Activated naive CD4-positive, alpha-beta T cell treated with anti-CD3 and anti-CD28 coated beads for 36 hours (primary cell): ENCODE measurements around the gene NCBP3. TPM values are rescaled to one million over a fixed set of nuclear protein-coding genes. Genes with fewer than 3 reads are reported as not detected.
"Not testable (repeated sequence)": the region's sequence is repeated elsewhere in the genome, so short reads cannot be mapped to it uniquely, and the experiment has no call there.

ENCODE experiments used
- CTCF ChIA-PET: fragments of 350-600 bp; sonication (Branson Sonifier 250); formaldehyde crosslinking; loops from one replicate; lab custom pipeline; 2021; ENCODE audit warnings: antibody characterized with exemption; lab: Charles Lee
- DNase-seq: peaks from one replicate; pipeline ENCODE4 v3.0.0-alpha.2; 2020
- H3K27ac Mint-ChIP-seq: one replicate; pipeline ENCODE4 v1.8.0; 2021; ENCODE audit warnings: mild to moderate bottlenecking, mixed read lengths
- H3K27me3 Mint-ChIP-seq: one replicate; pipeline ENCODE4 v1.8.0; 2021; ENCODE audit warnings: low read depth, mixed read lengths
- H3K36me3 Mint-ChIP-seq: one replicate; pipeline ENCODE4 v1.8.0; 2021; ENCODE audit warnings: low read depth, mixed read lengths
- H3K4me1 Mint-ChIP-seq: one replicate; pipeline ENCODE4 v1.8.0; 2021; ENCODE audit warnings: low read depth, mixed read lengths
- H3K4me3 Mint-ChIP-seq: one replicate; pipeline ENCODE4 v1.8.0; 2021; ENCODE audit warnings: mild to moderate bottlenecking, moderate library complexity, mixed read lengths
- H3K9me3 Mint-ChIP-seq: one replicate; pipeline ENCODE4 v1.8.0; 2021; ENCODE audit warnings: mixed read lengths
- intact Hi-C: fragments of 100-400 bp; cut with micrococcal nuclease; formaldehyde crosslinking; loops from one replicate; pipeline ENCODE4 v1.15.1; 2023
- total RNA-seq, 2 experiments: library from RNA; stranded (reverse); gene quantifications; one replicate each; pipeline ENCODE4 v1.2.3, GENCODE V29; 2021

The NCBP3 gene
- total RNA-seq, 2 experiments from 2014 or later, result 33.9 to 40.4 TPM

DNA sequence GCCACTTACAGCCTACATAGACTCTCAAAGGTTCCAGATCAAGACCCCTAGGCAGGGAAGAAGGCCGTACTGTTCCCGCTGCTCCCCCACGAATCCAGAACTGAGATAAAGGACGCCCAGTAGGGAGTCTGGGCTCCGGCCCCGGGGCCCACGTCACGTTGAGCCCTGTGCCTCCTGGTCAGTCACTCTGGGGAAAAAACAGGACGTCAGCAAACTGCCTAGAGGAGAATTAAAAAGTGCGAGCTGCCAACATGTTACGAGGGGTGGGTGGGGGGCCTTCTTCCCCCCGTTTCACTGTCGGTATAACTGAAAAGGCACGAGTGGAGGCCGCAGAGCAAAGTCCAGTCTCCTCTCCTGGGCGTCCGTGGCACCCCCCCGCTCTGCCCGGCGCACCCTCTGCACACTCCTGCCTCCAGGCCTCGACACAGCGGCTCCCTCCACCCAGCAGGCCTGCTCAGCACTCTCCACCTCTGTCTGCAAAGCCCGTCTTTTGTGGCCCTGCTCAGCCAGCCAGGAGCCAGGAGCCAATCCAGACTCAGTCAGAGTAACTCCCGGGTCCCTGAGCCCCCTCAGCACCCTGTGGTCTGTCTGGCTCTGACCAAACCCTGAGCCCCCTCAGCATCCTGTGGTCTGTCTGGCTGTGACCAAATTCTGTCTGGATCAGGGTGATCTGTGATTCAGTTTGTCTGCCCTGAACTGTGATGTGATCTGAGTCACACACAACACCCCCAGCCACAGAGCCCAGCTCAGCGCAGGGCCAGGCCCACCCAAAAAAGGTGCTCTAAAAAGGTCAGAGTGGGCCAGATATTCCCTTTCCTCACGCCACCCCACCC lies 51.3 kb downstream of the NCBP3 start:
- no peak for DNase-seq
- peaks cover 15% of the 10 kb centered on the region for H3K4me1 Mint-ChIP-seq
- intact Hi-C loops, result no loop called here
- no peaks in the 10 kb centered on the region for H3K27me3 Mint-ChIP-seq
- H3K9me3 Mint-ChIP-seq, result no peaks in the 10 kb centered on the region
- no peak overlapping the region for H3K27ac Mint-ChIP-seq
- CTCF ChIA-PET, result interaction anchor here (0.7 to 3.1 kb wide), 2 partner anchors 51 to 57 kb away, joined by 6 to 14 read pairs; no protein-coding TSS in a partner anchor
- H3K4me3 Mint-ChIP-seq, result no peak overlapping the region
- H3K36me3 Mint-ChIP-seq, result no peaks in the 10 kb centered on the region

DNA sequence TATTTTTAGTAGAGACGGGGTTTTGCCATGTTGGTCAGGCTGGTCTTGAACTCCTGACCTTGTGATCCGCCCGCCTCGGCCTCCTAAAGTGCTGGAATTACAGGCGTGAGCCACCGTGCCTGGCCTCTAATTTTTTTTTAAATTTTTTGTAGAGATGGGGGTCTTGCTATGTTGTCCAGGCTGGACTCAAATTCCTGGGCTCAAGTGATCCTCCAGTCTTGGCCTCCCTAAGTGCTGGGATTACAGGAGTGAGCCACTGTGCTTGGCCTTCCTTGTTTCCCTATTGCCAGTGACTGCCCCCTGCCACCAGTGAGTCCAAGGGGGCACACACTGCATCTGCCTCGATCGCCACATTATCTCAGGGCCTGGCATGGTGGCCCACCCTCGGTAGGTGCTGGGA lies 51.9 kb downstream of the NCBP3 start:
- DNase-seq, H3K36me3 Mint-ChIP-seq, H3K4me3 Mint-ChIP-seq, H3K27me3 Mint-ChIP-seq, H3K9me3 Mint-ChIP-seq, intact Hi-C loops, H3K27ac Mint-ChIP-seq: not testable (repeated sequence)
- peaks cover 15% of the 10 kb centered on the region for H3K4me1 Mint-ChIP-seq
- CTCF ChIA-PET, result interaction anchor here (0.7 kb wide), 1 partner anchor 56 kb away, joined by 3 read pairs; no protein-coding TSS in a partner anchor

DNA sequence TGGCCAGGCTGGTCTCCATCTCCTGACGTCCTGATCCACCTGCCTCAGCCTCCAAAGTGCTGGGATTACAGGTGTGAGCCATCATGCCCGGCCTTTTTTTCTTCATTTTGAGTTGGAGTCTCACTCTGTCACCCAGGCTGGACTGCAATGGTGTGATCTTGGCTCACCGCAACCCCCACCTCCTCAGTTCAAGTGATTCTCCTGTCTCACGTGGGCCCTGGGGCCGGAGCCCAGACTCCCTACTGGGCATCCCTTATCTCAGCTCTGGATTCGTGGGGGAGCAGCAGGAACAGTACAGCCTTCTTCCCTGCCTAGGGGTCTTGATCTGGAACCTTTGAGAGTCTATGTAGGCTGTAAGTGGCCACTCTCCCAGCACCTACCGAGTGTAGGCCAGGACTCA lies 52.8 kb downstream of the NCBP3 start:
- H3K27ac Mint-ChIP-seq, intact Hi-C loops, H3K4me3 Mint-ChIP-seq, DNase-seq, H3K9me3 Mint-ChIP-seq, H3K36me3 Mint-ChIP-seq, H3K27me3 Mint-ChIP-seq: not testable (repeated sequence)
- H3K4me1 Mint-ChIP-seq, result peaks cover 15% of the 10 kb centered on the region
- CTCF ChIA-PET, result interaction anchor here (0.7 kb wide), 1 partner anchor 55 kb away, joined by 3 read pairs; no protein-coding TSS in a partner anchor

DNA sequence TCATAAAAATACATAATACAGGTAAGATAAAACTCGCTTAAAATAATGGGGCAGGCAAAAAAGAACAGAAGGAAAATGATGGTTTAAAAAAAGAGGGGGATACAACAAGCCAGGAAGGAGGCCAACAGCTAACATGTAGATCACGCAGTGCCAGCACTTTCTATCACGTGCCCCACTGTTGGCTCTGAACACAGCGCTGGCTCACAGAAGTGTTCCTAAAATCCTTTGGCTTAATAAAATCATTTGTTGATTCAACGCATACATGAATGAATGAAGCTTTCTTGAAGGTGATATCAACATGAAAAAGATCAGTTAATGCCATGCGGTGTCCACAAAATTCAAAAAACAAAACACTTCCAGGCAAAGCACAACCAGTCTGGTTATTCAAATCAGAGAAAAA lies 53.6 kb downstream of the NCBP3 start:
- no peak overlapping the region for H3K4me3 Mint-ChIP-seq
- no peak overlapping the region for H3K27ac Mint-ChIP-seq

DNA sequence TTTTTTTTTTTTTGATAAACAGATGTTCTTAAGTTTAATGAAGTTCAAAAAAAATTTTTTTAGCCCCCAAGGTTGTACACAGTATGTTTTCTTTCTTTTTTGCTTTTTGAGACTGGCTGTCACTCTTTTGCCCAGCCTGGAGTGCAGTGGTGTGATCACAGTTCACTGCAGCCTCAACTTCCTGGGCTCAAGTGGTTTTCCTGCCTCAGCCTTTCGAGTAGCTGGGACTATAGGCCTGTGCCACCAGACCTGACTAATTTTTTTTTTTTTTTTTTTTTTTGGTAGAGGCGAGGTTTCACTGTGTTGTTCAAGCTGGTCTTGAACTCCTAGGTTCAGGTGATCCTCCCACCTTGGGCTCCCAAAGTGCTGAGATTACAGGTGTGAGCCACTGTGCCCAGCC lies 57.8 kb downstream of the NCBP3 start:
- no peak overlapping the region for H3K4me3 Mint-ChIP-seq
- peaks cover 13% of the 10 kb centered on the region for H3K4me1 Mint-ChIP-seq
- intact Hi-C loops, result no loop called here

More for the DNA sequence above, 53.6 kb downstream of the NCBP3 start:
- no peaks in the 10 kb centered on the region for H3K9me3 Mint-ChIP-seq
- intact Hi-C loops, result no loop called here
- CTCF ChIA-PET, result interaction anchor here (0.5 to 1.5 kb wide), 2 partner anchors 20 to 55 kb away, joined by 3 to 9 read pairs; no protein-coding TSS in a partner anchor
- H3K4me1 Mint-ChIP-seq, result peaks cover 18% of the 10 kb centered on the region
- no peaks in the 10 kb centered on the region for H3K36me3 Mint-ChIP-seq
- DNase-seq, result no peak
- no peaks in the 10 kb centered on the region for H3K27me3 Mint-ChIP-seq

DNA sequence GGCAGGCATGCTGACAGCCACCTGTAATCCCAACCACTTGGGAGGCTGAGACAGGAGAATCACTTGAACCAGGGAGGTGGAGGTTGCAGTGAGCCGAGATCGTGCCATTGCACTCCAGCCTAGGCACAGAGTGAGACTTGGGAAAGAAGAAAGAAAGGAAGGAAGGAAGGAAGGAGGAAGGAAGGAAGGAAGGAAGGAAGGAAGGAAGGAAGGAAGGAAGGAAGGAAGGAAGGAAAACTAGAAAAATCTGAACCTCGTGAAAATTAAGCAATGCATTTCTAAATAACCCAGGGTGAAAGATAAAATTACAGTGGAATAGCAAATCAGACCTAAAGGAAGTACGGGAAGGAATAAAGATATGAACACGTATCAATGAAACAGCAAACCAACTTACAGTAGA lies 60.7 kb downstream of the NCBP3 start:
- H3K36me3 Mint-ChIP-seq, H3K27me3 Mint-ChIP-seq, intact Hi-C loops, H3K9me3 Mint-ChIP-seq, CTCF ChIA-PET, H3K4me3 Mint-ChIP-seq, H3K27ac Mint-ChIP-seq, H3K4me1 Mint-ChIP-seq, DNase-seq: not testable (repeated sequence)

More for the DNA sequence above, 57.8 kb downstream of the NCBP3 start:
- Mint-ChIP-seq H3K9me3 (no peaks in the 10 kb centered on the region), H3K27me3 (no peaks in the 10 kb centered on the region), H3K27ac (peak overlapping the region; percentile 8), H3K36me3 (no peaks in the 10 kb centered on the region)
- DNase-seq, result no peak
- CTCF ChIA-PET, result interaction anchor here (0.7 to 2.0 kb wide), 4 partner anchors 11 to 52 kb away, joined by 4 to 8 read pairs (median 5); no protein-coding TSS in a partner anchor

DNA sequence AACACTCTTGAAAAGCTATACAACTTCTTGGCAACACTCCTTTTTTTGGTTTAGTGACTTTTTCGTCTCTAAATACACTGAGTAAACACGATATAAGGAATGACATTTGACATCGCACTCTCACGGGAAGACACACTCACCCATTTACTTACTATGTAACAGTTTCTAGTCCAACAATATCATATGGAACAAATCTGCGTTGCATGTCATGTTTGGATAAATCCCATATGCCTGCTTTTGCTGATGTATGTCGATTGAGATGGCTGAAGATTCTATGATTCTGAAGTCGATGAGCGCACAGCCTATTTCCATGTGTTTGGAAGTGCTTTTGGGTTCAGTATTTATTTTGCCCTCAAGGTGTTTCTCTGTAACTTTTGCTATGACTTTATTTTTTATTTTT lies 63.3 kb downstream of the NCBP3 start:
- no peaks in the 10 kb centered on the region for H3K4me1 Mint-ChIP-seq
- H3K36me3 Mint-ChIP-seq, result no peaks in the 10 kb centered on the region
- CTCF ChIA-PET, result no interaction called here
- H3K27me3 Mint-ChIP-seq, result no peaks in the 10 kb centered on the region
- no peaks in the 10 kb centered on the region for H3K9me3 Mint-ChIP-seq
- no peak for DNase-seq
- H3K4me3 Mint-ChIP-seq, result no peak overlapping the region
- H3K27ac Mint-ChIP-seq, result no peak overlapping the region
- intact Hi-C loops, result no loop called here

DNA sequence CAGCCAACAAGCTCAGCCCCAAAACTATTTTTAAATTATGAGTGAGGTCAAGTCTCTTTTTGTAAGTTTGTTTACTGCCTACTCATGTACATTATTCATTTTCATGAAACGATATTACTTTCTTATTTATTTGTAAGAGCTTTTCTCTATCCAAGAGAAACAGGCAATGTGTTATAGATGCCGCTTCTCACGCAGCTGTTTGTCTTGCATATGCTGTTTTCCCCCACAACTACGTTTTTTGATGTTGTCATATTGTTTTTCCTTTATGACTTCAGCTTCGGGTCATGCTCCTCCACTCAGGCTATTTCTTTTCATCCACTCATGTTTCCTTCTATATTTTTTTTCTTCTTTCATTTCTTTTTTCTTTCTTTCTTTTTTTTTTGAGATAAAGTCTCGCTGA lies 65.1 kb downstream of the NCBP3 start:
- CTCF ChIA-PET, result interaction anchor here (1.1 to 1.2 kb wide), 2 partner anchors 43 to 85 kb away, joined by 3 to 4 read pairs; no protein-coding TSS in a partner anchor
- Mint-ChIP-seq H3K36me3 (no peaks in the 10 kb centered on the region), H3K27ac (no peak overlapping the region), H3K4me3 (no peak overlapping the region), H3K4me1 (no peaks in the 10 kb centered on the region), H3K9me3 (no peaks in the 10 kb centered on the region), H3K27me3 (no peaks in the 10 kb centered on the region)
- DNase-seq, result no peak
- intact Hi-C loops, result no loop called here

DNA sequence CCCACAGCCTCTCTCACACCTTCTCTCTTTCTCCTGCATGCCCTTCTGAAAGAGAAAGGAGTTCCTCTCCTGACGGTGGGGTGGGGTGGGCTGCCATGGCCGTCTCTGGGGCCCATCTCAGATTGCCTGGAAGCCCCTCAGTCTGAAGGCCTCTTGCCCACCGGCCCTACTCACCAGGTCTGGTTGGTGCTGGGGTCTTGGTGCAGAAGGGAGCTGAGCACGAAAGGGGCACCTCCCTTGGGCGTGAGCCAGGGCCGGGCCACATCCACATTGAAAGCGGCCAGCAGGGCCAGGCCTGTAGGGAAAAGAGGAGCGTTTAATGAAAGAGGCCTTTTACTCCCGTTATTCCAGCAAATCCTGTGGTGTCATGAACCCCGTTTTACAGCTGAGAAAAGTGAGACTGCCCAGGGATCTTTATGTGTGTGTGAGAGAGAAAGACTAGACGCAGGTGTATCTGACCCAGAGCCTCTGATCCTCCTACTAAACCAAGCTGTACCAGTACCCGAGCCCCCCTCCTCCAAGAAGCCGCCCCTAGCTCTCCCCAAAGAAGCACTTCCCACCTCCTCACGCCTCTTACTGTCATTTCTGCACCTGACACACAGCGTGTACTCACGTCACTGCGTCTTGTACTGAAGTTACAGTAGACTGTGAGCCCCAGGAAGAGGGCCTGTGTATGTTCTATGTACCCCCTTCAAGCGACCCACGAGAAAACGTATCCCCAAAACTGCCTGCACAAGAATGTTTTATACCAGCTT lies 68.5 kb downstream of the NCBP3 start:
- CTCF ChIA-PET, result interaction anchor here (0.5 to 0.7 kb wide), 2 partner anchors 11 to 729 kb away, joined by 4 to 5 read pairs; no protein-coding TSS in a partner anchor
- no peaks in the 10 kb centered on the region for H3K4me1 Mint-ChIP-seq
- intact Hi-C loops, result no loop called here
- DNase-seq, result no peak
- peak overlapping the region; percentile 32 for H3K27ac Mint-ChIP-seq
- H3K27me3 Mint-ChIP-seq, result no peaks in the 10 kb centered on the region
- H3K9me3 Mint-ChIP-seq, result no peaks in the 10 kb centered on the region
- no peaks in the 10 kb centered on the region for H3K36me3 Mint-ChIP-seq
- H3K4me3 Mint-ChIP-seq, result no peak overlapping the region

DNA sequence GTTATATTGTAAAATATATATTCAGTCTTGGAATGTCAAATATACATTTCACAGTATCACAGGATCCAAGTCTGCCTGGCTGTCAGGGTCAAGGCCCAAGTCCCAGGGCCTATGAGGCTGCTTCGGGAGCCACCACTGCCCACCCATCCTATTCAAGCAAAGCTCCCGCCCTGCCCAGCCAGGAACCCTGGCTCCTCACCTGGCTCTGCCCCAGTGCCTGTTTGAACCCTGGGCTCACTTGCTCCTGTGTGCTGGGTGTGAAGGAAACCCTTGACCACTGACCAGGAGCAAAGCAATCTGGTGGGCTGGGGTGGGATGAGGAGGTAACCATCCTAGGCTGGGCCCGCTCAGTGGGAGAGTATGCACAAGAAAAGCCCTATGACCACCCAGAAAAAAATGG lies 72.1 kb downstream of the NCBP3 start:
- Mint-ChIP-seq H3K4me3 (no peak overlapping the region), H3K36me3 (no peaks in the 10 kb centered on the region), H3K27me3 (no peaks in the 10 kb centered on the region), H3K4me1 (peaks cover 15% of the 10 kb centered on the region), H3K27ac (no peak overlapping the region), H3K9me3 (no peaks in the 10 kb centered on the region)
- CTCF ChIA-PET, result interaction anchor here (0.9 kb wide), 1 partner anchor 36 kb away, joined by 4 read pairs; no protein-coding TSS in a partner anchor
- intact Hi-C loops, result no loop called here
- no peak for DNase-seq

DNA sequence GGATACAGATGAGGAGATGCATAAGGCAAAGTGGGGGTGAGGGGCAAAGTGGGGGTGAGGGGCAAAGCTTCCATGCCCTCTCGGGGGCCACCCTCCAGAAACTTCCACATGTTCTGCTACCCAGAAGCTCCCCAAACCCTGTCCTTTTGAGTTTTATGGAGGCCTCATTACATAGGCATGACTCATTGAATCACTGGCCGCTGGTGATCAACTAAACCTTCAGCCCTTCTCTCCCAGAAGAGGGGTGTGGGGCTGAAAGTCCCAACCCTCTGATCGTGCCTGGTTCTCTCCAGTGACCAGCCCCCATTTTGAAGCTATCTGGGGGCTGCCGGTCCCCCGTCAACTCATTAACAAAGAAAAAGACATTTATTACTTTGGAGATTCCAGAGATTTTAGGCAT lies 72.5 kb downstream of the NCBP3 start:
- no peak for DNase-seq
- Mint-ChIP-seq H3K9me3 (no peaks in the 10 kb centered on the region), H3K4me1 (peaks cover 15% of the 10 kb centered on the region), H3K27ac (no peak overlapping the region), H3K27me3 (no peaks in the 10 kb centered on the region), H3K4me3 (no peak overlapping the region), H3K36me3 (no peaks in the 10 kb centered on the region)
- CTCF ChIA-PET, result interaction anchor here (0.9 kb wide), 1 partner anchor 36 kb away, joined by 4 read pairs; no protein-coding TSS in a partner anchor
- intact Hi-C loops, result no loop called here

DNA sequence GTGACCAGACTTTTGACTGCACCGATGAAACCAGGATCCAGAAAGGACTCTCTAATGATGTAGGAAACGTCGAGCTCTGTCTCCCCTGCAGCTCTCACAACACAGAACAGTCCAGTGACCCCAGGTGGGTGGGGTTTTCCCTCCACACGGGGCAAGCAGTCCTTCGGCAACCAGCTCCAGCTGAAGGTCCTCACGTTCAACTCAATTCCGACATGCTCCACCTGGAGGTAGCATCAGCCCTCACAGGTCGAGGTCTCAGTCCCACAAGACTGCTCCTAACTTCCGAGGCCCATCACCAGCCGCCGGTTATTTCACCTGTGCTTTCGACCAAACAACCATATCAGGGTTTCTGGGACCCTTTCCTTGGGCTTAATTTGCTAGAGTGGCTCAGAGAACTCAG lies 73.3 kb downstream of the NCBP3 start:
- H3K27ac Mint-ChIP-seq, result no peak overlapping the region
- H3K4me3 Mint-ChIP-seq, result no peak overlapping the region
- no peaks in the 10 kb centered on the region for H3K36me3 Mint-ChIP-seq
- CTCF ChIA-PET, result interaction anchor here (1.0 to 2.1 kb wide), 3 partner anchors 13 to 34 kb away, joined by 3 to 8 read pairs (median 6); no protein-coding TSS in a partner anchor
- no peak for DNase-seq
- no peaks in the 10 kb centered on the region for H3K9me3 Mint-ChIP-seq
- H3K4me1 Mint-ChIP-seq, result peaks cover 15% of the 10 kb centered on the region
- intact Hi-C loops, result no loop called here
- no peaks in the 10 kb centered on the region for H3K27me3 Mint-ChIP-seq
